D721Med (cell line): ENCODE measurements around the gene ARID1B.

Experiments
- DNase-seq: peaks from one replicate; pipeline ENCODE4 v3.0.0; 2011; ENCODE audit warnings: low spot score; ENCODE audit not compliant: insufficient read length
- FAIRE-seq: peaks from 2 replicates; lab custom pipeline; 2011; peaks lifted over from hg19 to GRCh38; lab: Jason Lieb, UNC
- TF ChIP-seq, protein P1 (sequence below): IDR thresholded peaks from 2 replicates; pipeline ENCODE4 v1.5.1; 2012; ENCODE audit warnings: mild to moderate bottlenecking, control low read depth; ENCODE audit not compliant: insufficient read depth; ENCODE audit errors: missing control alignments

Gene ARID1B

DNA sequence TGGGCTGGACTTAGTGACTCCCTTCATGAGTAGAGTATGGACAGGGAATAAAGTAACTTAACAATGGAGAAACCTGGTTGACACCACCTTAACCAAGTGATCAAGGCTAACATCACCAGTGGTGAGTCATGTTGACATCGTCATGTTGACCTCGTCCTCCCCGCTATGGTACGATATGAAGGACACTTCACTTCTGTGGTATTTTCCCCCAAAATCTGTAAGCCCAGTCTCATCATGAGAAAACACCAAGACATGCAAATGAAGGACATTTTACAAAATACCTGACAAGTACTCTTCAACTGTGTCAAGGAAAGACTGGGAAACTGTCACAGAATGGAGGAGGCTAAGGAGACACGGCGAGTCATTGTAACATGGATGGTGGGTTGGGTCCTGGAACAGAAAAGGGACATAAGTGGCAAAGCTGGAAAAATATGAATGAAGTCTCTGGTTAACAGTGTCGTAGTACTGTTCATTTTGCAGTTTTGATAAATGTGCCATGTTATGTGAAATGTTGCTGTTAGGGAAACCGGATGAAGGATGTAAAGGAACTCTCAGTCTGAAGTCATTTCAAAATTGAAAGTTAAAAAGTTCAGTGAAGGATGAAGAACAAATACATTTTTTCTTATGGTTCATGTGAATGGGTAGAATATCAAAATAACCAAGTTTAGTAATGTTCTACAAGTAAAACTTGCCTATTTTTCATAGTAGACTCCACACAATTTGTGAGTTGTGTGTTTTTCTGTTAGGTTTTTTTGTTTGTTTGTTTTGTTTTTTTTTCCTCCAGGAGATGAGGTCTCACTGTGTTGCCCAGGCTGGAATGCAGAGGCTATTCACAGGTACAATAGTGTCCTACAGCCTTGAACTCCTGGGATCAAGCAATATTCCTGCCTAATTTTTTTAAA is 298.6 kb downstream of the ARID1B start:
- TF ChIP-seq, protein P1, sequence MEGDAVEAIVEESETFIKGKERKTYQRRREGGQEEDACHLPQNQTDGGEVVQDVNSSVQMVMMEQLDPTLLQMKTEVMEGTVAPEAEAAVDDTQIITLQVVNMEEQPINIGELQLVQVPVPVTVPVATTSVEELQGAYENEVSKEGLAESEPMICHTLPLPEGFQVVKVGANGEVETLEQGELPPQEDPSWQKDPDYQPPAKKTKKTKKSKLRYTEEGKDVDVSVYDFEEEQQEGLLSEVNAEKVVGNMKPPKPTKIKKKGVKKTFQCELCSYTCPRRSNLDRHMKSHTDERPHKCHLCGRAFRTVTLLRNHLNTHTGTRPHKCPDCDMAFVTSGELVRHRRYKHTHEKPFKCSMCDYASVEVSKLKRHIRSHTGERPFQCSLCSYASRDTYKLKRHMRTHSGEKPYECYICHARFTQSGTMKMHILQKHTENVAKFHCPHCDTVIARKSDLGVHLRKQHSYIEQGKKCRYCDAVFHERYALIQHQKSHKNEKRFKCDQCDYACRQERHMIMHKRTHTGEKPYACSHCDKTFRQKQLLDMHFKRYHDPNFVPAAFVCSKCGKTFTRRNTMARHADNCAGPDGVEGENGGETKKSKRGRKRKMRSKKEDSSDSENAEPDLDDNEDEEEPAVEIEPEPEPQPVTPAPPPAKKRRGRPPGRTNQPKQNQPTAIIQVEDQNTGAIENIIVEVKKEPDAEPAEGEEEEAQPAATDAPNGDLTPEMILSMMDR: no peak
- no peak for DNase-seq
- FAIRE-seq: peak; percentile 64

DNA sequence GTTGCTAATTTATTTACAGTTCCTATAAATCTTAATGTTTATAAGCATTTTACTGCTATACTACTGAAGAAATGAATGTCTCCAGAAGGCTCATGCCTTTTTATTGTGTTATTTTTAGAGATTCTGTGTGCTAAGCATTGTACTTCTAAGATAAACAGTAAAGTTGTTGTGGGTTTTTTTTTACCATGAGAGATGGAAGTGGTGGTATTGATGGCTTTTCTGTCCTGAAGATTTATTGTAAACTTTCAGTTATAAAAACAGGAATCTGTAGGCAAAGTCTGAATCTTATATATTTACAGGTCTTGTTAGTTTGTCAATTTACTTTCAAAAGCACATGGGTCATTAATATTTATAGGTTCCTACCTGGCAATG is 299.3 kb downstream of the ARID1B start:
- no peak for DNase-seq
- TF ChIP-seq, protein P1: no peak
- peak; percentile 21 for FAIRE-seq

DNA sequence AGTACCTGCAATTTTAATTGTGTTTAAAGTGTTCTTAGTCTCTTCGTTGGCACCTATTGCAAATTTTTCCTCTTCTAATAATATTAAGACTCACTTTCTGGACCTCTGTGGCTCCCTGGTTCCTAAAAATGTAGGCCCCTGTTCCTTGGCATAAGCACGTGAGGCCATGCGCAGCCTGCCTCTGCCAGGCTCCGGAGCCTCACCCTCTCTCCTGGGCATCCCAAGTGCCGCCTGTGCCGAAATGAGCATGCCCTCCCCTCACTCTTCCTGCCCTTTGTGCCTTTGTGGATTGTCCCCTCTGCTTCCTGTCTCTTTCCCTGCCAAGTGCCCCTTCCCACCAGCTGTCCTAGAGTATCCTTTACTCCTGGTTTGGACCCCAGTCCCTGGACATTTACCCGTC is 300.1 kb downstream of the ARID1B start:
- FAIRE-seq (no peak), DNase-seq (no peak)
- TF ChIP-seq, protein P1: no peak

DNA sequence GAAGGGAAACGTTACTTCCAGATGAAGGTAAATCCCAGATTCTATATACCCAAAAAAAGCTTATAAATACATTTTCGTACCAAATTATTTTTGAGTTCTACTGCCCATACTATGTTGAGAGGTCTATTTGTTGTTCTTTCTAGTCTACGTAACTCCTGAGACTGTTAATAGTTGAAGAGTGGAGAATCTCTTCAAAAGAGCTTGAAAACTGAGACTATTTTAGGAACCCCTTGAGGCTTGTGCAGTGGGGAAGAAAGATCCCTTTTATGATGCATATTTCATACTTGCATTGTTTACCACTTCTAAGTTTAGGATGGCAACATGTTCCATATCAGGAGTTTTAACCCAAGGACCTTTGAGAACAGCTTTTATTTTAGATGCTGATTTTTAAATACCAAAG is 301.1 kb downstream of the ARID1B start:
- TF ChIP-seq, protein P1: no peak
- DNase-seq (no peak), FAIRE-seq (no peak)

DNA sequence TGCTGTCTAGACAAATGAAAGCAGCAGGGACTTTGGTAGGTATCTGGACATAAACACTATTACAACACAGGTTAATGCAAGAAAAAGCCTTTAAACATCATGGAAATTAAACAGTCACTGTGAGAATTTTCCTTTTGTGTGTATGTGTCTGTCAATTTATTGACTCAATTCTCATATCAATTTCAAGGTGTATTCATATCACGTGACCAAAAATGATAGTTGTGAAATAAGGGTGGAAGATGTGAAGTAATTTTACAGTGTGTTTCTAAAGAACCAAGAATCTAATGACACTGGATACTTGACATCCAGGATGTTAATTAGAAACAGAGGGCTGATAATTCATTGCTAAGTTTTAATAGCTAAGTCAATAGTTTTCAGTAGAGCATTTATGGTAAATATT is 302.1 kb downstream of the ARID1B start:
- TF ChIP-seq, protein P1: no peak
- FAIRE-seq: peak; percentile 78
- no peak for DNase-seq

DNA sequence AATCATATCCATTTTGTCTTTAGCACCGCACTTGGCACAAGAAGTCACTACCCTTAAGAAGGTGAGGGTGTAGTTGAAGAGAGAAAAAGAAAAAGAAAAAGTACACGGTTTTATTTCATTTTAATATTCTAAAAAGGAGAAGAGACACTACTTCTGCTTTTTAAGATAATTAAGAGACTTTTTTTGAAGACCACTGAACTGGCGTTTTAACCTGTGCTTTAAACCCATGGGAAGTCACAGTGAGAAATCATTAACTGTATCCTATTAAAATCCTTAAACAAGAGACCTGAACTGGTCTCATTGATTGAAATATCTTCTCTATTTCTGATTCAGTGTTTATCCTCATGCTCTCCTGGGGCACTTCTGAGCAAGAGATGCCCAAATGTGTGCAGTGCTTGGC is 302.6 kb downstream of the ARID1B start:
- FAIRE-seq (no peak), DNase-seq (no peak)

DNA sequence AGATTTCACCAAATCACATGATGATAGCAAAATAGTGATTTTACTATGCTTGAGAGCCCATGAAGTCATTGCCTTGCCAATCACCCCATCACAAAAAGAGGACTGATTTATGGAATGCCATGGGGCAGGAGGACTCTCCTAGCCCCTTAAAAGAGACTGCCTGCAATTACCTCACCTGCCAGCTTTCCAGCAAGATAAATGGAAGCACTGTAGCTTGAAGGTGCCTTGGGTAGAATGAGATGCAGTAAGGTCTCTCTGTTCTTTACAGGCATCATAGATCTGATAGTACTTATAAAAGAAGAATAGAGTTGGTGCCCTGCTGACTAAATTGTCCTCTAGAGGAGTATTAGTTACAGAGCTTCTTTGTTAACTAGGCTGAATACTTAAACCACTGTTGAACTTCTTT is 303.8 kb downstream of the ARID1B start:
- FAIRE-seq (no peak), DNase-seq (no peak)
- TF ChIP-seq, protein P1: no peak

More for the DNA sequence above, 302.6 kb downstream of the ARID1B start:
- TF ChIP-seq, protein P1: no peak
